ENCODE measurements around the gene NPRL2. TPM values are rescaled to one million over a fixed set of nuclear protein-coding genes. Genes with fewer than 3 reads are reported as not detected.
A peak's percentile ranks its signal among the peaks of the same experiment; 100 is the strongest.

Gene NPRL2
- total RNA-seq, 2 donors from 2014 or later: 21.8 TPM

DNA sequence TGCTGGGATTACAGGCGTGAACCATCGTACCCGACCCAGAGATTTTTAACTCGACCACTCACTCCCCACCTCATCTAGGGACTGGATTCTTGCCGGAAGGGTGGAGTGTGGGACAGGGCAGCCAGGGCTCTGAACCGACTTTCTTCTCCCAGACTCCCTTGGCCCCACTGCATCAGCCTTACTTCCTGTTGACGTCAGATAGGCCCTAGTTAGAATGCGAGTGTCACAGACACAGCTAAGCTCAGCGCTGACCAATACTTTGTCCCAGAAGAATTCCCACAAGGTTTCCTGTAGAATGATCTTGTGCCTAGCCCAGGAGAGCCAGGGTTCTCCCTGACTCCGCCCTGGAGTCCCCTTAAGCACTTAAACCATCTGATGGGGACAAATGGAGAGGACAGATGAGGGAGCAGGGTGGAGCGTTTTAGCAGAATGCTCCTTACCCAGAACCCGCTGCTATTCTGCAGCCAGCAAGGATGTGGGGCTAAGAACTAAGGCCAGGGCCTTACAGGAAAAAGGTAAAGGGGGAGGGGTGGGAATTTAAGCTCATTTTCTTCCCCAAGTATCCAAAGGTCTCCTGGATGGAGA is 16.7 kb downstream of the NPRL2 start:
- peak overlapping the region; percentile 55 for H3K27ac Mint-ChIP-seq
- peaks cover 29% of the 10 kb centered on the region for H3K36me3 Mint-ChIP-seq (ENCODE audit: low read depth)
- H3K27me3 ChIP-seq (ENCODE audit: control insufficient read depth, insufficient read depth, low read length, poor library complexity, severe bottlenecking): peaks cover 8% of the 10 kb centered on the region
- H3K9me3 ChIP-seq (ENCODE audit: control insufficient read depth, low read length): no peaks in the 10 kb centered on the region
- peaks cover 41% of the 10 kb centered on the region for H3K36me3 ChIP-seq (ENCODE audit: control insufficient read depth, insufficient read depth, low read length)
- no peak overlapping the region for H3K9ac ChIP-seq (ENCODE audit: extremely low read depth, low read length, poor library complexity, severe bottlenecking)
- H3K27me3 Mint-ChIP-seq (ENCODE audit: insufficient read depth): peaks cover 8% of the 10 kb centered on the region
- WGBS, 2 experiments (ENCODE audit: insufficient coverage in 1 of 2, insufficient read length in 1 of 2): 90 to 95% methylated on average over 8 to 12 of the region's 12 CpGs
- H3K4me1 ChIP-seq (ENCODE audit: control insufficient read depth, insufficient read depth, low read length): peaks cover 10% of the 10 kb centered on the region
- no peak overlapping the region for H3K4me3 Mint-ChIP-seq
- peaks cover 10% of the 10 kb centered on the region for H3K4me1 Mint-ChIP-seq
- H3K9me3 Mint-ChIP-seq: no peaks in the 10 kb centered on the region
- H3K27ac ChIP-seq (ENCODE audit: low read depth, low read length): no peak overlapping the region
- DNase-seq: no peak
- TF ChIP-seq, protein P1, sequence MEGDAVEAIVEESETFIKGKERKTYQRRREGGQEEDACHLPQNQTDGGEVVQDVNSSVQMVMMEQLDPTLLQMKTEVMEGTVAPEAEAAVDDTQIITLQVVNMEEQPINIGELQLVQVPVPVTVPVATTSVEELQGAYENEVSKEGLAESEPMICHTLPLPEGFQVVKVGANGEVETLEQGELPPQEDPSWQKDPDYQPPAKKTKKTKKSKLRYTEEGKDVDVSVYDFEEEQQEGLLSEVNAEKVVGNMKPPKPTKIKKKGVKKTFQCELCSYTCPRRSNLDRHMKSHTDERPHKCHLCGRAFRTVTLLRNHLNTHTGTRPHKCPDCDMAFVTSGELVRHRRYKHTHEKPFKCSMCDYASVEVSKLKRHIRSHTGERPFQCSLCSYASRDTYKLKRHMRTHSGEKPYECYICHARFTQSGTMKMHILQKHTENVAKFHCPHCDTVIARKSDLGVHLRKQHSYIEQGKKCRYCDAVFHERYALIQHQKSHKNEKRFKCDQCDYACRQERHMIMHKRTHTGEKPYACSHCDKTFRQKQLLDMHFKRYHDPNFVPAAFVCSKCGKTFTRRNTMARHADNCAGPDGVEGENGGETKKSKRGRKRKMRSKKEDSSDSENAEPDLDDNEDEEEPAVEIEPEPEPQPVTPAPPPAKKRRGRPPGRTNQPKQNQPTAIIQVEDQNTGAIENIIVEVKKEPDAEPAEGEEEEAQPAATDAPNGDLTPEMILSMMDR (conservative IDR thresholded peaks at IDR 0.05): no peak
- peak overlapping the region; percentile 3 for H3K4me3 ChIP-seq (ENCODE audit: low read length)

DNA sequence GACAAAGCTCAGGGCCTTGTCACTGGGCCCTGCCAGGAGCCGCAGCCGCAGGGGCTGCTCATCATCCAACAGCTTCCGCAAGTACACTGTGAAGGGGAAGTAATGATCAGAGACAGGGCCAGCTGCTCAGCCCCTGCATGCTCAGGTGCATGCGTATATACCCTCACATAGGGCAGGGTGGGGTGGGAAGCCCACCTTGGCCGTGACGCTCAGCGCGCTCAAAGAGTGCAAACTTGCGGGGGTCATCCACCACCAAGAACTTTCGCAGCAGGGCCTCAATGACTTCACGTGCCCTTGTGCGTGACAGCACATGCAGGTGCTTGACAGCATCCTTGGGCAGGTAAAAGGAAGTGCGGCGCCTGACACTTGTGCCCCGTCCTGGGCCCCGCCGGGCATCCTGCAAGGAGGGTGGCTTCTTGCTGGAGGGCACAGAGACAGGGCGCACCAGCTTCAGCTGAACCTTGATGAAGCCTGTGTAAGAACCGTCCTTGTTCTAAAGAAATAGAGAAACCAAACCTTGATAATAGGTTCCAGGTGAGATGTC is 19.1 kb downstream of the NPRL2 start:
- TF ChIP-seq, protein P1 (conservative IDR thresholded peaks at IDR 0.05): no peak
- DNase-seq: no peak

DNA sequence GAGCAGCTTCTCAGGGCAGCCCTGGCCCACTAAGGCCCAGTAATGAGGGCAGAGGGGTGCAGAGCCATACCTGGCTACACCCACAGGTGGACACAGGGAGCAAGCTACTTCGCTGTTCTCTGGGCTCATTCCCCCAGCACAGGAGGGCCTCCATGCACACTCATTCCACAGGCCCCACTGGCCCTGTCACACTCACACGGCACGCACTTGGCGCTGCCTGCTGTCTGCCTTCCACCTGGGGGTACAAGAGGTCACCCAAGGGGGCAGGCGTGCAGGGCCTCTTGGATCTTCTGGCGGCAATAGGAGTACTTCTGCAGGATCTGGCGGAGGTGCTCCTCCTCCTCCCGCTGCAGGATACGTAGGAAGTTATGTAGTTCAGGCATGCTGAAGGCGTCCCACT is 20.2 kb downstream of the NPRL2 start:
- Histone ChIP-seq H3K9me3 (ENCODE audit: control insufficient read depth, low read length) (no peaks in the 10 kb centered on the region), H3K9ac (ENCODE audit: extremely low read depth, low read length, poor library complexity, severe bottlenecking) (no peak overlapping the region), H3K27me3 (ENCODE audit: control insufficient read depth, insufficient read depth, low read length, poor library complexity, severe bottlenecking) (no peaks in the 10 kb centered on the region), H3K4me3 (ENCODE audit: low read length) (no peak overlapping the region), H3K36me3 (ENCODE audit: control insufficient read depth, insufficient read depth, low read length) (peaks cover 54% of the 10 kb centered on the region), H3K4me1 (ENCODE audit: control insufficient read depth, insufficient read depth, low read length) (peaks cover 4% of the 10 kb centered on the region), H3K27ac (ENCODE audit: low read depth, low read length) (no peak overlapping the region)
- H3K9me3 Mint-ChIP-seq: no peaks in the 10 kb centered on the region
- H3K4me1 Mint-ChIP-seq: peaks cover 3% of the 10 kb centered on the region
- peaks cover 33% of the 10 kb centered on the region for H3K36me3 Mint-ChIP-seq (ENCODE audit: low read depth)
- H3K27ac Mint-ChIP-seq: no peak overlapping the region
- no peak for DNase-seq
- no peak overlapping the region for H3K4me3 Mint-ChIP-seq
- H3K27me3 Mint-ChIP-seq (ENCODE audit: insufficient read depth): no peaks in the 10 kb centered on the region
- TF ChIP-seq, protein P1 (conservative IDR thresholded peaks at IDR 0.05): no peak
- WGBS, 2 experiments (ENCODE audit: insufficient coverage in 1 of 2, insufficient read length in 1 of 2): 88 to 95% methylated on average over 6 to 10 of the region's 10 CpGs

More for the DNA sequence above, 19.1 kb downstream of the NPRL2 start:
- Mint-ChIP-seq H3K27me3 (ENCODE audit: insufficient read depth) (no peaks in the 10 kb centered on the region), H3K9me3 (no peaks in the 10 kb centered on the region), H3K36me3 (ENCODE audit: low read depth) (peaks cover 29% of the 10 kb centered on the region), H3K4me1 (peaks cover 9% of the 10 kb centered on the region), H3K4me3 (no peak overlapping the region), H3K27ac (no peak overlapping the region)
- Histone ChIP-seq H3K27me3 (ENCODE audit: control insufficient read depth, insufficient read depth, low read length, poor library complexity, severe bottlenecking) (no peaks in the 10 kb centered on the region), H3K27ac (ENCODE audit: low read depth, low read length) (no peak overlapping the region), H3K36me3 (ENCODE audit: control insufficient read depth, insufficient read depth, low read length) (peaks cover 46% of the 10 kb centered on the region), H3K9ac (ENCODE audit: extremely low read depth, low read length, poor library complexity, severe bottlenecking) (no peak overlapping the region), H3K4me1 (ENCODE audit: control insufficient read depth, insufficient read depth, low read length) (peaks cover 10% of the 10 kb centered on the region), H3K4me3 (ENCODE audit: low read length) (no peak overlapping the region), H3K9me3 (ENCODE audit: control insufficient read depth, low read length) (no peaks in the 10 kb centered on the region)
- WGBS, 2 experiments (ENCODE audit: insufficient coverage in 1 of 2, insufficient read length in 1 of 2): 96 to 97% methylated on average over 16 to 19 of the region's 19 CpGs
